Measurements from ENCODE around the gene MAGI2.

GRCh38 chr7:78367280-78367773 is 1086.1 kb downstream of the MAGI2 start:
- no peak for TF ChIP-seq CTCF (IDR thresholded peaks at IDR 0.05)
- TF ChIP-seq POLR2A (IDR thresholded peaks at IDR 0.05): no peak

Measured in ovary (tissue), 3 donors.